ENCODE results near the gene ADCYAP1. TPM values are rescaled to one million over a fixed set of nuclear protein-coding genes. Genes with fewer than 3 reads are reported as not detected.

Gene ADCYAP1
- total and polyA plus RNA-seq, 4 donors = 0.05 to 0.48 (median 0.11) TPM

DNA sequence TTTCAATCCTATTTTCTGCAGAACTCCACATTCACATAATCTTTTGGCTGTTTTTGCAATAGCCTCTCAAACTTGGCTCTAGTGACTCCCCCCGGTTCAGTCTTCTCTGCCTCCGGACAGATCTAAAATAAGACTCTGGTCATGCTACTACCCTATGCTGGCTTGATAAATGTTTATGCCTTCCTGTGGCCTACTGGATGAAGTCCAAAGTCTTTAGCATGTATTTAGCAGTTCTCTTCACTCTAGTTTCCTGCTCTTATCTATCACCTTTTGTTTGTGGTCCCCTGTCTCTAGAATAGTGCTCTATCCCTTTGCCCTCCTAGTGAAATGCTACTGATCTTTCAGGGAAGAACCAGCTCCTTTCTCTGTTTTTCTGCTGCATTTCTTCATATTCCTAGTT, 14.4 kb downstream of the ADCYAP1 start:
- no peak for ATAC-seq (ENCODE audit: insufficient read depth, low FRiP score)
- peaks cover 0 to 19% (median 3%) of the 10 kb centered on the region in 3 donors for H3K27me3 ChIP-seq (ENCODE audit: control insufficient read depth in 3 of 3, insufficient read depth in 3 of 3, low read length in 2 of 3)
- H3K4me3 ChIP-seq = no peak overlapping the region
- H3K9me3 ChIP-seq (ENCODE audit: control insufficient read depth in 4 of 4, insufficient read depth in 3 of 4, low read length in 3 of 4) = no peaks in the 10 kb centered on the region
- no peaks in the 10 kb centered on the region for H3K36me3 ChIP-seq (ENCODE audit: control insufficient read depth in 4 of 4, insufficient read depth in 4 of 4, low read length in 4 of 4)
- TF ChIP-seq, protein P1, sequence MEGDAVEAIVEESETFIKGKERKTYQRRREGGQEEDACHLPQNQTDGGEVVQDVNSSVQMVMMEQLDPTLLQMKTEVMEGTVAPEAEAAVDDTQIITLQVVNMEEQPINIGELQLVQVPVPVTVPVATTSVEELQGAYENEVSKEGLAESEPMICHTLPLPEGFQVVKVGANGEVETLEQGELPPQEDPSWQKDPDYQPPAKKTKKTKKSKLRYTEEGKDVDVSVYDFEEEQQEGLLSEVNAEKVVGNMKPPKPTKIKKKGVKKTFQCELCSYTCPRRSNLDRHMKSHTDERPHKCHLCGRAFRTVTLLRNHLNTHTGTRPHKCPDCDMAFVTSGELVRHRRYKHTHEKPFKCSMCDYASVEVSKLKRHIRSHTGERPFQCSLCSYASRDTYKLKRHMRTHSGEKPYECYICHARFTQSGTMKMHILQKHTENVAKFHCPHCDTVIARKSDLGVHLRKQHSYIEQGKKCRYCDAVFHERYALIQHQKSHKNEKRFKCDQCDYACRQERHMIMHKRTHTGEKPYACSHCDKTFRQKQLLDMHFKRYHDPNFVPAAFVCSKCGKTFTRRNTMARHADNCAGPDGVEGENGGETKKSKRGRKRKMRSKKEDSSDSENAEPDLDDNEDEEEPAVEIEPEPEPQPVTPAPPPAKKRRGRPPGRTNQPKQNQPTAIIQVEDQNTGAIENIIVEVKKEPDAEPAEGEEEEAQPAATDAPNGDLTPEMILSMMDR (IDR thresholded peaks at IDR 0.05; ENCODE audit: control extremely low read depth, extremely low read depth) = no peak
- DNase-seq = peak in 1 of 3 donors; percentile 10
- WGBS, 2 donors = 12 to 32% methylated on average over 2 of the region's 2 CpGs
- no peak overlapping the region for H3K9ac ChIP-seq (ENCODE audit: insufficient read depth in 1 of 2, low read length in 2 of 2)
- no peak overlapping the region for H3K27ac ChIP-seq (ENCODE audit: low read depth in 1 of 2, low read length in 1 of 2)
- no peaks in the 10 kb centered on the region for H3K4me1 ChIP-seq (ENCODE audit: control insufficient read depth in 5 of 5, insufficient read depth in 5 of 5, low read length in 5 of 5)

DNA sequence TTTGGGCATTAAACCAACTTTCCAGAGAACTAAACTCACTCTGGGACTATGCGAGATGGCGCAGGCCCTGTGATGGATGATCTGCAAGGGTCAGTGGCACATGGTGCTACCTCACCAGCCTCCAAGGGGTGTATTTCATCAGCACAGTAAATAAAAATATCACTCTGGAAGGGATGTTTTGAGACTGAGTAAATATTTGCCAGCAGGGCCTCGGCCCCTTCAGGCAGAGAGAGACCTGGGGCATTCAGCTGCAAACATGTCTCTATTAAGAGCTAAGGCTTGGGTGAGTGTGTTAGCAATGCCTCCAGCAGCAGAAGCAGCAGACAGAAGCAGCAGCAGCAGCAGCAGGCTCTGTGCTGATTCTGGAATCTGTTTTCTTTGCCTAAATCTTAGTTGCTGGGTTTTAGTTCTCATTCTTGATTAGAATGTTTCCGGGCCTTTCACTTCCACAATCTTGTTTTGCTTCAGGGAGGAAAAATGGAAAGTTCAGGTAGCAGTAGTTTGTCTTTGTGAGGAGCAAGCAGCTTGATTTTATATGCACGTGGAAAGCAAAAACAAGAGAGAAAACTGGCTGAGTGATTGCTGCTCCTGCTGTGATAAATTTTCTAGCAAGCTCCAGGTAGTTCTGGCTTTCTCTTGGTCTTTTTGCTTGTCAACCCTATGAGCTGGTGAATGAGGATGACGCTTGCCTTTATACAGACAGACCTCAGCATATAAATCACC, 18.6 kb downstream of the ADCYAP1 start:
- no peaks in the 10 kb centered on the region for H3K27me3 ChIP-seq (ENCODE audit: control insufficient read depth in 3 of 3, insufficient read depth in 3 of 3, low read length in 2 of 3)
- no peak overlapping the region for H3K4me3 ChIP-seq
- no peaks in the 10 kb centered on the region for H3K36me3 ChIP-seq (ENCODE audit: control insufficient read depth in 4 of 4, insufficient read depth in 4 of 4, low read length in 4 of 4)
- DNase-seq (no peak), ATAC-seq (ENCODE audit: insufficient read depth, low FRiP score) (no peak)
- TF ChIP-seq, protein P1 (IDR thresholded peaks at IDR 0.05; ENCODE audit: control extremely low read depth, extremely low read depth) = no peak
- 71 to 75% methylated on average over 6 of the region's 6 CpGs for WGBS, 2 donors
- no peak overlapping the region for H3K27ac ChIP-seq (ENCODE audit: low read depth in 1 of 2, low read length in 1 of 2)
- no peaks in the 10 kb centered on the region for H3K9me3 ChIP-seq (ENCODE audit: control insufficient read depth in 4 of 4, insufficient read depth in 3 of 4, low read length in 3 of 4)
- no peaks in the 10 kb centered on the region for H3K4me1 ChIP-seq (ENCODE audit: control insufficient read depth in 5 of 5, insufficient read depth in 5 of 5, low read length in 5 of 5)
- H3K9ac ChIP-seq (ENCODE audit: insufficient read depth in 1 of 2, low read length in 2 of 2) = no peak overlapping the region

DNA sequence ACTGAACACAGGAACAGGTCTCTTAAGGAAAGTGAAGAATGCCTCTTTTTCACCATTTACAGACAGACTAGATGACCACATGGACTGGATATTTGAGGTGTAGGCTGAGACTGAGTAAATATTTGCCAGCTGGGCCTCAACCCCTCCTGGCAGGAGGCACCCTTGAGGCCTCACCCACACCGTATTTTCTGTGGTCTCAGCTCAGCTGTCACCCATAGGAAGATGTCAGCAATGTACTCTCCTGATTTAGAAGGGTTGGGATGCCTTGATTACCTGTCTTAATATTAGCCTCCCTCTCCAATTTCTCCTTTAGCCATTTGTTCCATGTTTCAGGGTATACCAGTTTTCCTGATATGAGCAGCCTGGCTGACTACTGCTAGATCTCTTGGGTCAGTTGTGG, 20.3 kb downstream of the ADCYAP1 start:
- WGBS, 2 donors = 42 to 80% methylated on average over 1 of the region's 1 CpG
- H3K27me3 ChIP-seq (ENCODE audit: control insufficient read depth in 3 of 3, insufficient read depth in 3 of 3, low read length in 2 of 3) = no peaks in the 10 kb centered on the region
- no peak overlapping the region for H3K4me3 ChIP-seq
- DNase-seq (no peak), ATAC-seq (ENCODE audit: insufficient read depth, low FRiP score) (no peak)
- H3K27ac ChIP-seq (ENCODE audit: low read depth in 1 of 2, low read length in 1 of 2) = no peak overlapping the region
- H3K9me3 ChIP-seq (ENCODE audit: control insufficient read depth in 4 of 4, insufficient read depth in 3 of 4, low read length in 3 of 4) = no peaks in the 10 kb centered on the region
- no peak overlapping the region for H3K9ac ChIP-seq (ENCODE audit: insufficient read depth in 1 of 2, low read length in 2 of 2)
- no peaks in the 10 kb centered on the region for H3K36me3 ChIP-seq (ENCODE audit: control insufficient read depth in 4 of 4, insufficient read depth in 4 of 4, low read length in 4 of 4)
- no peaks in the 10 kb centered on the region for H3K4me1 ChIP-seq (ENCODE audit: control insufficient read depth in 5 of 5, insufficient read depth in 5 of 5, low read length in 5 of 5)
- TF ChIP-seq, protein P1 (IDR thresholded peaks at IDR 0.05; ENCODE audit: control extremely low read depth, extremely low read depth) = no peak

DNA sequence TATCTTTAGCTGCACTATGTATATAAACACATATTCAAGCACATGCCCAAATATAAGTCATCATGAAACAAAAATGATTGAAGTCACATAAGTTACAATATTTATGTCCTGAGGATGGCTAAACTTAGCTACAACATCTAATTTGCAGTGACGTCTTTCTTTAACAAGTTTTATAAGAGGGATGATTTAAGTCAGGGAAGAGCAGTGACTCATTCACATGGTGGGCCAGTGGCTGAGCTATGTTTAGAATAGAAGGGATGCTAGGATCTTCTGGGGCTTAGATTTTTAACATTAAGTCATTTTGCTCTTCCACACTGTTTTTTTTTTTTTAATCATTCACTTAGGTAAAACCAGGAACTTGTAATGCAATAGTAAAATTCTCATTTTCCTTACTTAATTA, 22.3 kb downstream of the ADCYAP1 start:
- Histone ChIP-seq H3K27me3 (ENCODE audit: control insufficient read depth in 3 of 3, insufficient read depth in 3 of 3, low read length in 2 of 3) (no peaks in the 10 kb centered on the region), H3K4me1 (ENCODE audit: control insufficient read depth in 5 of 5, insufficient read depth in 5 of 5, low read length in 5 of 5) (no peaks in the 10 kb centered on the region), H3K4me3 (no peak overlapping the region), H3K9ac (ENCODE audit: insufficient read depth in 1 of 2, low read length in 2 of 2) (no peak overlapping the region), H3K27ac (ENCODE audit: low read depth in 1 of 2, low read length in 1 of 2) (no peak overlapping the region), H3K9me3 (ENCODE audit: control insufficient read depth in 4 of 4, insufficient read depth in 3 of 4, low read length in 3 of 4) (no peaks in the 10 kb centered on the region), H3K36me3 (ENCODE audit: control insufficient read depth in 4 of 4, insufficient read depth in 4 of 4, low read length in 4 of 4) (no peaks in the 10 kb centered on the region)
- 64 to 69% methylated on average over 1 of the region's 1 CpG for WGBS, 2 donors
- TF ChIP-seq, protein P1 (IDR thresholded peaks at IDR 0.05; ENCODE audit: control extremely low read depth, extremely low read depth) = no peak
- ATAC-seq (ENCODE audit: insufficient read depth, low FRiP score) (no peak), DNase-seq (no peak)
